Endothelial cell of umbilical vein (primary cell): Measurements from ENCODE around the gene NTRK1.

ENCODE experiments used
- EZH2 ChIP-seq: IDR thresholded peaks from 2 replicates; pipeline ENCODE4 v1.6.1; 2012; ENCODE audit warnings: borderline replicate concordance, low read depth, mild to moderate bottlenecking, moderate library complexity, low read length, inconsistent platforms; ENCODE audit not compliant: severe bottlenecking
- POLR2A ChIP-seq: IDR thresholded peaks from 2 replicates; pipeline ENCODE4 v1.6.1; 2012; ENCODE audit warnings: low read depth, mild to moderate bottlenecking, control low read depth, low read length
- POLR2AphosphoS5 ChIP-seq: IDR thresholded peaks from 2 replicates; pipeline ENCODE4 v1.6.1; 2012; ENCODE audit warnings: low read depth, mild to moderate bottlenecking, control low read depth, low read length, moderate library complexity; ENCODE audit not compliant: insufficient read depth
- TF ChIP-seq, protein P1 (sequence below), 2 donors: IDR thresholded peaks; 1 replicate in 1 of 2; 2 replicates in 1 of 2; pipeline ENCODE4 v1.5.1; 2011; ENCODE audit warnings: low read length in 2 of 2, mild to moderate bottlenecking in 2 of 2, moderate library complexity in 2 of 2, control low read depth in 1 of 2, inconsistent platforms in 1 of 2, low read depth in 1 of 2; ENCODE audit not compliant: insufficient read depth in 1 of 2; ENCODE audit errors: extremely low read depth in 1 of 2
- TF ChIP-seq, protein P2 (sequence below): IDR thresholded peaks from 2 replicates; pipeline ENCODE4 v1.6.1; 2011; ENCODE audit not compliant: insufficient read depth, insufficient read length

DNA sequence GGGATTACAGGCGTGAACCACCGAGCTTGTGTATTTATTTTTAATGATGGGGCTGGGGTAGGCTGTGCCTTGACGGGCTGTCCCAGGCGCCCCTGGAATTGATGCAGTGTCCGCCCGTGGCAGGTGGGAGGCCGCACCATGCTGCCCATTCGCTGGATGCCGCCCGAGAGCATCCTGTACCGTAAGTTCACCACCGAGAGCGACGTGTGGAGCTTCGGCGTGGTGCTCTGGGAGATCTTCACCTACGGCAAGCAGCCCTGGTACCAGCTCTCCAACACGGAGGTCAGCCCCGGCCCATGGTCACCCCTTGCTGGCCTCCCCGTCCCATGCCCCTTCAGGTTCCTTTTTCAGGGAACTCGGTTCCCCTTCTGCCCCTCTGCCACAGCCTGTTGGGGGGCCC lies 19.2 kb downstream of the NTRK1 start:
- TF ChIP-seq, protein P1, sequence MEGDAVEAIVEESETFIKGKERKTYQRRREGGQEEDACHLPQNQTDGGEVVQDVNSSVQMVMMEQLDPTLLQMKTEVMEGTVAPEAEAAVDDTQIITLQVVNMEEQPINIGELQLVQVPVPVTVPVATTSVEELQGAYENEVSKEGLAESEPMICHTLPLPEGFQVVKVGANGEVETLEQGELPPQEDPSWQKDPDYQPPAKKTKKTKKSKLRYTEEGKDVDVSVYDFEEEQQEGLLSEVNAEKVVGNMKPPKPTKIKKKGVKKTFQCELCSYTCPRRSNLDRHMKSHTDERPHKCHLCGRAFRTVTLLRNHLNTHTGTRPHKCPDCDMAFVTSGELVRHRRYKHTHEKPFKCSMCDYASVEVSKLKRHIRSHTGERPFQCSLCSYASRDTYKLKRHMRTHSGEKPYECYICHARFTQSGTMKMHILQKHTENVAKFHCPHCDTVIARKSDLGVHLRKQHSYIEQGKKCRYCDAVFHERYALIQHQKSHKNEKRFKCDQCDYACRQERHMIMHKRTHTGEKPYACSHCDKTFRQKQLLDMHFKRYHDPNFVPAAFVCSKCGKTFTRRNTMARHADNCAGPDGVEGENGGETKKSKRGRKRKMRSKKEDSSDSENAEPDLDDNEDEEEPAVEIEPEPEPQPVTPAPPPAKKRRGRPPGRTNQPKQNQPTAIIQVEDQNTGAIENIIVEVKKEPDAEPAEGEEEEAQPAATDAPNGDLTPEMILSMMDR (IDR thresholded peaks at IDR 0.05; ENCODE audit: extremely low read depth in 1 of 2, insufficient read depth in 1 of 2, low read depth in 1 of 2, low read length in 2 of 2): no peak
- no peak for TF ChIP-seq POLR2A
- TF ChIP-seq, protein P2, sequence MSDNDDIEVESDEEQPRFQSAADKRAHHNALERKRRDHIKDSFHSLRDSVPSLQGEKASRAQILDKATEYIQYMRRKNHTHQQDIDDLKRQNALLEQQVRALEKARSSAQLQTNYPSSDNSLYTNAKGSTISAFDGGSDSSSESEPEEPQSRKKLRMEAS: no peak
- no peak for TF ChIP-seq EZH2
- TF ChIP-seq POLR2AphosphoS5: no peak
